Keratinocyte (primary cell): ENCODE results near the gene ADGRD1. TPM values are rescaled to one million over a fixed set of nuclear protein-coding genes. Genes with fewer than 3 reads are reported as not detected.

Experiments used
- DNase-seq: peaks from one replicate; pipeline ENCODE4 v3.0.0-alpha.2; 2011; ENCODE audit warnings: low read depth, missing footprints, low spot score
- FAIRE-seq: peaks from 2 replicates; lab custom pipeline; 2011; peaks lifted over from hg19 to GRCh38; lab: Jason Lieb, UNC
- H2AFZ ChIP-seq: 2 replicates; pipeline ENCODE4 v1.6.0; 2012; ENCODE audit warnings: low read length, control low read depth, inconsistent platforms; ENCODE audit not compliant: control insufficient read depth
- H3K27ac ChIP-seq: 2 replicates; pipeline ENCODE4 v1.5.1; 2011; ENCODE audit warnings: low read length; ENCODE audit not compliant: control insufficient read depth, insufficient read depth
- H3K27me3 ChIP-seq: 3 replicates; pipeline ENCODE4 v1.6.0; 2011; ENCODE audit warnings: low read length; ENCODE audit not compliant: control insufficient read depth, insufficient read depth; ENCODE audit errors: extremely low read depth
- H3K36me3 ChIP-seq, 2 experiments: 2 replicates in 1 of 2; 3 replicates in 1 of 2; pipeline ENCODE4 v1.5.1; 2011; ENCODE audit warnings: low read length in 2 of 2, mild to moderate bottlenecking in 1 of 2; ENCODE audit not compliant: control insufficient read depth in 2 of 2, insufficient read depth in 2 of 2; ENCODE audit errors: extremely low read depth in 1 of 2
- H3K4me1 ChIP-seq: 3 replicates; pipeline ENCODE4 v1.5.1; 2011; ENCODE audit warnings: low read length; ENCODE audit not compliant: control insufficient read depth, insufficient read depth; ENCODE audit errors: extremely low read depth
- H3K4me2 ChIP-seq: 3 replicates; pipeline ENCODE4 v1.6.0; 2011; ENCODE audit warnings: low read depth, low read length; ENCODE audit not compliant: control insufficient read depth, insufficient read depth; ENCODE audit errors: extremely low read depth
- H3K4me3 ChIP-seq, 3 experiments: fragments of 200-600 bp in 1 of 3; sonication (generic) in 1 of 3; 2 replicates in 2 of 3; 3 replicates in 1 of 3; pipeline ENCODE4 v1.5.1; 2011 to 2016; ENCODE audit warnings: low read length in 3 of 3, mild to moderate bottlenecking in 3 of 3, control low read depth in 2 of 3, inconsistent platforms in 1 of 3, low read depth in 1 of 3, mixed read lengths in 1 of 3, mixed run types in 1 of 3, moderate library complexity in 1 of 3; ENCODE audit not compliant: control insufficient read depth in 2 of 3, insufficient read depth in 2 of 3; ENCODE audit errors: extremely low read depth in 1 of 3
- H3K79me2 ChIP-seq: 2 replicates; pipeline ENCODE4 v1.6.0; 2012; ENCODE audit warnings: low read length; ENCODE audit not compliant: control insufficient read depth, insufficient read depth
- H3K9ac ChIP-seq: 3 replicates; pipeline ENCODE4 v1.6.0; 2011; ENCODE audit warnings: low read length; ENCODE audit not compliant: control insufficient read depth, insufficient read depth; ENCODE audit errors: extremely low read depth
- H3K9me1 ChIP-seq: 3 replicates; pipeline ENCODE4 v1.6.0; 2011; ENCODE audit warnings: low read length; ENCODE audit not compliant: control insufficient read depth, insufficient read depth; ENCODE audit errors: extremely low read depth
- H3K9me3 ChIP-seq: 2 replicates; pipeline ENCODE4 v1.5.1; 2012; ENCODE audit warnings: low read depth, low read length; ENCODE audit not compliant: control insufficient read depth
- H4K20me1 ChIP-seq: 3 replicates; pipeline ENCODE4 v1.6.0; 2011; ENCODE audit warnings: low read length; ENCODE audit not compliant: control insufficient read depth, insufficient read depth; ENCODE audit errors: extremely low read depth
- EZH2 ChIP-seq: IDR thresholded peaks from one replicate; pipeline ENCODE4 v1.6.1; 2012; ENCODE audit warnings: inconsistent platforms, mild to moderate bottlenecking, low read length, moderate library complexity
- dilution Hi-C: fragments of 300-500 bp; cut with MboI; formaldehyde crosslinking; loops from one replicate; pipeline ENCODE4 v1.7.0; 2020; ENCODE audit warnings: low sequenced_read_pairs; ENCODE audit not compliant: extremely low pct_ligation_motif_present
- polyA plus RNA-seq, 5 experiments: library from polyadenylated mRNA; depleted of rRNA in 3 of 5; stranded (reverse) in 3 of 5; stranded (forward) in 1 of 5; unstranded in 1 of 5; fragments of >200 nt; gene quantifications; 1 replicate in 1 of 5; 2 replicates in 3 of 5; 3 replicates in 1 of 5; pipeline versions ENCODE4 v1.2.1 to v1.2.3, GENCODE V29; 2011 to 2012; ENCODE audit warnings: missing spikeins in 2 of 5, low read depth in 1 of 5, low replicate concordance in 1 of 5
- TF ChIP-seq, protein P1 (sequence below), 3 experiments: IDR thresholded peaks in 1 of 3; conservative IDR thresholded peaks in 1 of 3; optimal IDR thresholded peaks in 1 of 3; 2 replicates in 2 of 3; 3 replicates in 1 of 3; pipeline versions ENCODE3 to v1.5.1; 2011; ENCODE audit warnings: low read length in 3 of 3, mild to moderate bottlenecking in 3 of 3, moderate library complexity in 2 of 3, control low read depth in 1 of 3, inconsistent platforms in 1 of 3; ENCODE audit not compliant: insufficient read depth in 2 of 3; ENCODE audit errors: extremely low read depth in 1 of 3

Gene ADGRD1
- polyA plus RNA-seq, 1 donor (not counting 4 experiments of a cell fraction or from before 2014, with no cell fraction given) = not detected

DNA sequence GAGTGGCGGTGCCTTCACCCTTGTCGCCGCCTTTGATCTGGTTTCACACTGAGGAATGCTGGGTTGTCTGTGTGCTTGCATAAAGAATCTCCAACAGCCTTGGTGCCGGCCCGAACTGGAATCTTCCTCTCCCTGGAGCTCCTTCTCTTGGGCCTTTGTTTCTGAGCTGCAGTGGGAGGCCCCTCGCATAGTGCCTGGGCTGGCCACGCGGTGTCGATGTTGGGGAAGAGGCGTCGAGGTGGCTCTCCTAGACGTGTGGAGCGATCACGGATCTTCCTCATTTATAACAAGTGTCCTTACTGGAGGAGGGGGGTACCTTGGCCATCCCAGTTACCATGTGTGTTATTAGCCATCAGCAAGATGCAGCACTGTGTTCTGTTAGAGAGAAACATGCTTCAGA, 60.6 kb downstream of the ADGRD1 start:
- Histone ChIP-seq H3K9me3 (peaks cover 9% of the 10 kb centered on the region), H3K79me2 (no peaks in the 10 kb centered on the region), H3K9ac (no peak overlapping the region), H3K36me3 (no peaks in the 10 kb centered on the region), H3K27ac (no peak overlapping the region), H3K4me1 (no peaks in the 10 kb centered on the region), H3K4me3 (no peak overlapping the region), H2AFZ (no peak overlapping the region), H4K20me1 (no peaks in the 10 kb centered on the region), H3K9me1 (no peaks in the 10 kb centered on the region), H3K4me2 (no peak overlapping the region), H3K27me3 (no peaks in the 10 kb centered on the region)
- dilution Hi-C loops = no loop called here
- DNase-seq (no peak), FAIRE-seq (no peak)
- TF ChIP-seq, protein P1, sequence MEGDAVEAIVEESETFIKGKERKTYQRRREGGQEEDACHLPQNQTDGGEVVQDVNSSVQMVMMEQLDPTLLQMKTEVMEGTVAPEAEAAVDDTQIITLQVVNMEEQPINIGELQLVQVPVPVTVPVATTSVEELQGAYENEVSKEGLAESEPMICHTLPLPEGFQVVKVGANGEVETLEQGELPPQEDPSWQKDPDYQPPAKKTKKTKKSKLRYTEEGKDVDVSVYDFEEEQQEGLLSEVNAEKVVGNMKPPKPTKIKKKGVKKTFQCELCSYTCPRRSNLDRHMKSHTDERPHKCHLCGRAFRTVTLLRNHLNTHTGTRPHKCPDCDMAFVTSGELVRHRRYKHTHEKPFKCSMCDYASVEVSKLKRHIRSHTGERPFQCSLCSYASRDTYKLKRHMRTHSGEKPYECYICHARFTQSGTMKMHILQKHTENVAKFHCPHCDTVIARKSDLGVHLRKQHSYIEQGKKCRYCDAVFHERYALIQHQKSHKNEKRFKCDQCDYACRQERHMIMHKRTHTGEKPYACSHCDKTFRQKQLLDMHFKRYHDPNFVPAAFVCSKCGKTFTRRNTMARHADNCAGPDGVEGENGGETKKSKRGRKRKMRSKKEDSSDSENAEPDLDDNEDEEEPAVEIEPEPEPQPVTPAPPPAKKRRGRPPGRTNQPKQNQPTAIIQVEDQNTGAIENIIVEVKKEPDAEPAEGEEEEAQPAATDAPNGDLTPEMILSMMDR (optimal IDR thresholded peaks at IDR 0.05 in 1 of 3, IDR thresholded peaks at IDR 0.05 in 1 of 3, conservative IDR thresholded peaks at IDR 0.05 in 1 of 3; ENCODE audit: extremely low read depth in 1 of 3, insufficient read depth in 2 of 3, low read length in 3 of 3) = no peak
- TF ChIP-seq EZH2 = no peak

DNA sequence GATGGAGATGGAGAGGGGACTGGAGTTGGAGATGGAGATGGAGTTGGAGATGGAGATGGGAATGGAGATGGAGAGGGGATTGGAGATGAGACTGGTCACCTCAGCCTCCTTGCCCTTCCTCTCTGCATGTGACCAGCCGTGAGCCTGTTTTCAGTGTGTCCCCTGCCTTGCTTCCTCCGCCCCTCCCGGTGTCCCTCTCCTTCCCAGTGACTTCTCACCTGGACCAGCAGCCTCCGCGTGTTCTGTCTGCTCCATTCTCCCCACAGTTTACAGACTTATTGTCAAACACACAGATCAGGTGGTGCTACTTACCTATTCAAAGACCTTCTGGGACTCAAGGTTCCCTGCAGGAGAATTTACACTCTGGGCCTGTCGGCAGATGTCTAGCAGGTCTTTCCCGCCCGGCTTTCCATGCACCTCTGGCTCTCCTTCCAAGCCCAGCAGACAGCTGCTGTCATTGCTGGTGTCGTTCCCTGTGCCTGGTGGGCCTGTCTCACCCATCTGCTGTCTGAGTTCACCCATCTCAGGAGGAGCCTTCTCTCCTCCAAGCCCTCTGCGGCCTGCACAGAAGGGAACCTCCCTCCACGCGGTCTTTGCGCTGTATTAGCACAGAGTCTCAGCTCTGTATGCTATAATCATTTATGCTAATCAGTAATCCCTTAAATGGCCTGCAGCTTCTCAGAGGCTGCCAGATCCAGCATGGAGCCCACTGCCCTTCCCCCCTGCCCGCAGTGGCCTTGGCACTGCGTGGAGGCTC, 62.1 kb downstream of the ADGRD1 start:
- H3K4me3 ChIP-seq = no peak overlapping the region
- peaks cover 3% of the 10 kb centered on the region for H3K9me3 ChIP-seq
- H3K9me1 ChIP-seq = no peaks in the 10 kb centered on the region
- no peak for FAIRE-seq
- no peaks in the 10 kb centered on the region for H3K79me2 ChIP-seq
- no peaks in the 10 kb centered on the region for H3K36me3 ChIP-seq
- no peak overlapping the region for H3K4me2 ChIP-seq
- no peaks in the 10 kb centered on the region for H3K27me3 ChIP-seq
- no peak overlapping the region for H3K27ac ChIP-seq
- no peak overlapping the region for H3K9ac ChIP-seq
- no peaks in the 10 kb centered on the region for H4K20me1 ChIP-seq
- H3K4me1 ChIP-seq = no peaks in the 10 kb centered on the region
- H2AFZ ChIP-seq = no peak overlapping the region
- TF ChIP-seq, protein P1 (optimal IDR thresholded peaks at IDR 0.05 in 1 of 3, IDR thresholded peaks at IDR 0.05 in 1 of 3, conservative IDR thresholded peaks at IDR 0.05 in 1 of 3; ENCODE audit: extremely low read depth in 1 of 3, insufficient read depth in 2 of 3, low read length in 3 of 3) = no peak
- TF ChIP-seq EZH2 = no peak
- dilution Hi-C loops = no loop called here
- no peak for DNase-seq
